Measurements from ENCODE around the gene HOTAIR.

- TF ChIP-seq CTCF (IDR thresholded peaks at IDR 0.05; ENCODE audit: insufficient read depth, low read depth, low read length): no peak
- no peak for TF ChIP-seq EZH2 (IDR thresholded peaks at IDR 0.05; ENCODE audit: insufficient read depth, low read length)
These were observed 16.3 kb upstream of the HOTAIR start for GRCh38 chr12:53991077-53991460.

All from astrocyte (in vitro differentiated cells and primary cell).